CD4-positive, alpha-beta T cell (primary cell): ENCODE results near the gene SYT3. TPM values are rescaled to one million over a fixed set of nuclear protein-coding genes. Genes with fewer than 3 reads are reported as not detected.

Source experiments
- ATAC-seq: fragments of 200-7000 bp; cut with Tn5 transposase; one replicate; pipeline ENCODE4 v1.10.0; 2022; ENCODE audit warnings: mild to moderate bottlenecking; ENCODE audit not compliant: poor library complexity
- CTCF ChIA-PET: fragments of 350-600 bp; sonication (Branson Sonifier 250); formaldehyde crosslinking; loops from one replicate; lab custom pipeline; 2021; ENCODE audit warnings: antibody characterized with exemption, inconsistent platforms; lab: Charles Lee
- POLR2A ChIA-PET: fragments of 350-600 bp; sonication (Branson Sonifier 250); formaldehyde crosslinking; loops from one replicate; lab custom pipeline; 2021; ENCODE audit warnings: antibody characterized with exemption, inconsistent platforms; lab: Charles Lee
- DNase-seq, 14 experiments: peaks; one replicate each; pipeline ENCODE4 v3.0.0-alpha.2; 2013 to 2020; ENCODE audit warnings: mixed read lengths in 2 of 14
- H3K27ac ChIP-seq, 2 donors: one replicate each; pipeline versions ENCODE4 v1.5.1 to v1.7.0; 2013; ENCODE audit warnings: low read length in 2 of 2, low read depth in 1 of 2, mild to moderate bottlenecking in 1 of 2
- H3K27me3 ChIP-seq, 2 experiments: 1 replicate in 1 of 2; 2 replicates in 1 of 2; pipeline versions ENCODE4 v1.6.1 to v1.7.0; 2013; ENCODE audit warnings: low read length in 2 of 2, control low read depth in 1 of 2, mild to moderate bottlenecking in 1 of 2, moderate library complexity in 1 of 2; ENCODE audit not compliant: insufficient read depth in 2 of 2, control insufficient read depth in 1 of 2
- H3K36me3 ChIP-seq: one replicate; pipeline ENCODE4 v1.6.1; 2013; ENCODE audit warnings: low read length, control low read depth; ENCODE audit not compliant: insufficient read depth
- H3K4me1 ChIP-seq: one replicate; pipeline ENCODE4 v1.6.1; 2013; ENCODE audit warnings: low read length, control low read depth; ENCODE audit not compliant: insufficient read depth
- H3K4me3 ChIP-seq: one replicate; pipeline ENCODE4 v1.5.1; 2013; ENCODE audit warnings: mild to moderate bottlenecking, low read length, moderate library complexity
- H3K9me3 ChIP-seq, 2 experiments: 1 replicate in 1 of 2; 2 replicates in 1 of 2; pipeline versions ENCODE4 v1.6.1 to v1.7.0; 2013; ENCODE audit warnings: low read length in 2 of 2, mild to moderate bottlenecking in 2 of 2, control low read depth in 1 of 2, moderate library complexity in 1 of 2; ENCODE audit not compliant: control insufficient read depth in 1 of 2, insufficient read depth in 1 of 2
- H3K27ac Mint-ChIP-seq: one replicate; pipeline ENCODE4 v1.8.0; 2020; ENCODE audit warnings: mixed read lengths
- H3K27me3 Mint-ChIP-seq: one replicate; pipeline ENCODE4 v1.8.0; 2021; ENCODE audit warnings: mixed read lengths
- H3K36me3 Mint-ChIP-seq: one replicate; pipeline ENCODE4 v1.8.0; 2021; ENCODE audit warnings: low read depth, mixed read lengths
- H3K4me1 Mint-ChIP-seq: one replicate; pipeline ENCODE4 v1.8.0; 2021; ENCODE audit warnings: low read depth, mixed read lengths
- H3K4me3 Mint-ChIP-seq: one replicate; pipeline ENCODE4 v1.8.0; 2020; ENCODE audit warnings: mild to moderate bottlenecking, mixed read lengths
- H3K9me3 Mint-ChIP-seq: one replicate; pipeline ENCODE4 v1.8.0; 2020; ENCODE audit warnings: mixed read lengths
- CTCF ChIP-seq: fragments of 200-600 bp; IDR thresholded peaks from one replicate; pipeline ENCODE4 v1.8.0; 2022; ENCODE audit warnings: antibody characterized with exemption, mild to moderate bottlenecking
- intact Hi-C, 2 experiments: fragments of 100-400 bp; cut with DNase I in 1 of 2; cut with micrococcal nuclease in 1 of 2; formaldehyde crosslinking; loops; one replicate each; pipeline versions ENCODE4 v1.15.1 to v1.9.0; 2023 to 2025; cut with DNase I, micrococcal nuclease
- total RNA-seq, 174 experiments: library from RNA in 2 of 174; stranded (reverse) in 2 of 174; gene quantifications; one replicate each; pipeline ENCODE4 v1.2.3 and lab custom pipeline; 2021 to 2026

SYT3 gene
- total RNA-seq, 2 experiments from 2014 or later: not detected

- Histone ChIP-seq H3K27me3 (peaks cover 10 to 17% of the 10 kb centered on the region in 2 experiments), H3K27ac (no peak overlapping the region), H3K4me1 (no peaks in the 10 kb centered on the region), H3K9me3 (peaks cover 0 to 7% of the 10 kb centered on the region in 2 experiments), H3K4me3 (no peak overlapping the region), H3K36me3 (no peaks in the 10 kb centered on the region)
- no peaks in the 10 kb centered on the region for H3K4me1 Mint-ChIP-seq
- no peak for ATAC-seq
- peaks cover 37% of the 10 kb centered on the region for H3K27me3 Mint-ChIP-seq
- H3K36me3 Mint-ChIP-seq: no peaks in the 10 kb centered on the region
- ChIA-PET POLR2A (no interaction called here), CTCF (interaction anchor here (1.0 kb wide), 1 partner anchor 18 kb away, joined by 3 read pairs; no protein-coding TSS in a partner anchor)
- no peaks in the 10 kb centered on the region for H3K9me3 Mint-ChIP-seq
- DNase-seq: no peak
- intact Hi-C loops: no loop called here
- H3K4me3 Mint-ChIP-seq: no peak overlapping the region
- no peak overlapping the region for H3K27ac Mint-ChIP-seq
- no peak for TF ChIP-seq CTCF
Observed at GRCh38 chr19:50573741-50574461, 65.8 kb downstream of the SYT3 start.

Other genes starting within 250 kb of the SYT3 start
- gene SPIB, start 220.9 kb downstream of the SYT3 start, total RNA-seq: under 1 TPM; 0.42 to 0.52 TPM
- under 1 TPM in 1 of 2 experiments, not detected in 1; 0.08 TPM for gene MYBPC2, start 207.0 kb downstream of the SYT3 start, total RNA-seq
- 10 to 100 TPM; 80.0 to 80.3 TPM for gene EMC10, start 163.4 kb downstream of the SYT3 start, total RNA-seq
- under 1 TPM in 1 of 2 experiments, not detected in 1; 0.50 TPM for gene GARIN5A, start 163.0 kb downstream of the SYT3 start, total RNA-seq
- 10 to 100 TPM; 11.7 to 11.9 TPM for gene JOSD2, start 128.7 kb downstream of the SYT3 start, total RNA-seq
- not detected for gene ASPDH, start 126.0 kb downstream of the SYT3 start, total RNA-seq
- gene LRRC4B, start 71.4 kb downstream of the SYT3 start, total RNA-seq: not detected
- not detected for gene C19orf81, start 9.6 kb upstream of the SYT3 start, total RNA-seq
- gene SHANK1, start 79.9 kb upstream of the SYT3 start, total RNA-seq: not detected
- 1 to 10 TPM; 3.1 to 3.3 TPM for gene CLEC11A, start 83.5 kb upstream of the SYT3 start, total RNA-seq
- not detected for gene GPR32, start 130.6 kb upstream of the SYT3 start, total RNA-seq
- not detected for gene ACP4, start 150.5 kb upstream of the SYT3 start, total RNA-seq
- gene KLK1, start 183.9 kb upstream of the SYT3 start, total RNA-seq: not detected
- not detected for gene KLK15, start 193.7 kb upstream of the SYT3 start, total RNA-seq
- gene KLK3, start 215.0 kb upstream of the SYT3 start, total RNA-seq: not detected
- not detected for gene KLK2, start 233.6 kb upstream of the SYT3 start, total RNA-seq